ENCODE results near the gene RMND5A.

GRCh38 chr2:86686905-86687304, 33.2 kb upstream of the RMND5A start:
- TF ChIP-seq, protein P1, sequence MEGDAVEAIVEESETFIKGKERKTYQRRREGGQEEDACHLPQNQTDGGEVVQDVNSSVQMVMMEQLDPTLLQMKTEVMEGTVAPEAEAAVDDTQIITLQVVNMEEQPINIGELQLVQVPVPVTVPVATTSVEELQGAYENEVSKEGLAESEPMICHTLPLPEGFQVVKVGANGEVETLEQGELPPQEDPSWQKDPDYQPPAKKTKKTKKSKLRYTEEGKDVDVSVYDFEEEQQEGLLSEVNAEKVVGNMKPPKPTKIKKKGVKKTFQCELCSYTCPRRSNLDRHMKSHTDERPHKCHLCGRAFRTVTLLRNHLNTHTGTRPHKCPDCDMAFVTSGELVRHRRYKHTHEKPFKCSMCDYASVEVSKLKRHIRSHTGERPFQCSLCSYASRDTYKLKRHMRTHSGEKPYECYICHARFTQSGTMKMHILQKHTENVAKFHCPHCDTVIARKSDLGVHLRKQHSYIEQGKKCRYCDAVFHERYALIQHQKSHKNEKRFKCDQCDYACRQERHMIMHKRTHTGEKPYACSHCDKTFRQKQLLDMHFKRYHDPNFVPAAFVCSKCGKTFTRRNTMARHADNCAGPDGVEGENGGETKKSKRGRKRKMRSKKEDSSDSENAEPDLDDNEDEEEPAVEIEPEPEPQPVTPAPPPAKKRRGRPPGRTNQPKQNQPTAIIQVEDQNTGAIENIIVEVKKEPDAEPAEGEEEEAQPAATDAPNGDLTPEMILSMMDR (IDR thresholded peaks at IDR 0.05): no peak
- no peak for TF ChIP-seq POLR2A (IDR thresholded peaks at IDR 0.05)
